SU-DHL-6 (cell line): ENCODE measurements around the gene PPIB.

Experiments used
- CTCF ChIP-seq: fragments of 200-600 bp; sonication (generic); IDR thresholded peaks from one replicate; pipeline ENCODE4 v1.5.1; 2017; ENCODE audit warnings: antibody characterized with exemption, mild to moderate bottlenecking, low read length, moderate library complexity; ENCODE audit not compliant: insufficient read depth, poor library complexity, severe bottlenecking
- EZH2phosphoT487 ChIP-seq: fragments of 200-600 bp; sonication (generic), shearing (Covaris generic); conservative IDR thresholded peaks from 2 replicates; pipeline ENCODE4 v1.6.1; 2018; ENCODE audit warnings: mild to moderate bottlenecking, antibody characterized with exemption, low read length, moderate library complexity, mixed read lengths

GRCh38 chr15:64127521-64128270, 35.1 kb downstream of the PPIB start:
- TF ChIP-seq CTCF (no peak), EZH2phosphoT487 (no peak)
